ENCODE measurements around the gene KIF3C.
"Not testable (repeated sequence)": the region's sequence is repeated elsewhere in the genome, so short reads cannot be mapped to it uniquely, and the experiment has no call there.

The KIF3C gene

DNA sequence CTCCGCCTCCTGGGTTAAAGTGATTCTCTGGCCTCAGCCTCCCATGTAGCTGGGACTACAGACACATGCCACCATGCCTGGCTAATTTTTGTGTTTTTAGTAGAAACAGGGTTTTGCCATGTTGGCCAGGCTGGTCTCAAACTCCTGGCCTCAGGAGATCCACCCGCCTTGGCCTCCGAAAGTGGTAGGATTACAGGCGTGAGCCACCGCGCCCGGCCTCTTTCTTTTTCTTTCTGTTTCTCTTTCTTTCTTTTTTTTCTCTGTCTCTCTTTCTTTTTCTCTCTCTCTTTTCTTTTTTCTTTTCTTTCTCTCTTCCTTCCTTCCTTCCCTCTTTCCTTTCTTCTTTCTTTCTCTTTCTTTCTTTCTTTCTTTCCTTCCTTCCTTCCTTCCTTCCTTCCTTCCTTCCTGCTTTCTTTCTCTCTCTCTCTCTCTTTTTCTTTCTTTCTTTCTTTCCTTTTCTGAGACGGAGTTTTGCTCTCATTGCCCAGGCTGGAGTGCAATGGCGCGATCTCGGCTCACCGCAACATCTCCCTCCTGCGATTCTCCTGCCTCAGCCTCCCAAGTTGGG is 16.6 kb upstream of the KIF3C start:
- not testable (repeated sequence) for DNase-seq

DNA sequence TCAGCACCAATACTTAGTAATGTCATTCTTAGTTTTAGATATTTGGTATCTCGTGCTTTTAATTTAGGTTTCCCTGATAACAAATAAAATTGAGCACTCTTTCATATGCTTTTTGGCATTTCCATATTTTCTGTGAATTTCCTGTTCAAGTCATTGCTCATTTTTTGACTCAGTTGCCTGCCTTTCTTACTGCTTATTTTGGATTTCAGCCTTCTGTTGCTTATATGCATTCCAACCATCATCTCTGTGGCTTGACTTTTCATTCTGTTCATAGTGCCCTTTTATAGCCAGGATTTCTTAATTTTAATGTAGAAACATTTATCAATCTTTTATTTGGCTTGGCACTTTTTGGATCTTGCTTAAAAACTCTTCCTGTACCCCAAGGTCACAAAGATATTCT is 14.5 kb upstream of the KIF3C start:
- DNase-seq, result no peak

DNA sequence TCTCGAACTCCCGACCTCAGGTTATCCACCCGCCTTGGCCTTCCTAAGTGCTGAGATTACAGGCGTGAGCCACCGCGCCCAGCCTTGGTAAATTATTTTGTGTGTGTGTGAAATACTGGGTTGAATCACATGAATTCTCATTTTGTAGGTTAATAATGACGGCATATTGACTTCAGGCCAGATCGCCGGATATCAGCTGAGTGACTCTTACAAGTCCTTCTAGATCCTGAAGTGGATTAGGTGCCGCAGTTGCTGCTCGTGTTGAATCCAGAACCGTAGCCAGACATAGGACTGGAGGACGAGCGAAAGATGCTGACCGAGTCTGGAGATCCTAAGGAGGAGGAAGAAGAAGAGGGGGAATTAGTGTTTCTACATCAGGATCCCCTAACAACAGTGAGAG is 12.2 kb upstream of the KIF3C start:
- no peak for DNase-seq

DNA sequence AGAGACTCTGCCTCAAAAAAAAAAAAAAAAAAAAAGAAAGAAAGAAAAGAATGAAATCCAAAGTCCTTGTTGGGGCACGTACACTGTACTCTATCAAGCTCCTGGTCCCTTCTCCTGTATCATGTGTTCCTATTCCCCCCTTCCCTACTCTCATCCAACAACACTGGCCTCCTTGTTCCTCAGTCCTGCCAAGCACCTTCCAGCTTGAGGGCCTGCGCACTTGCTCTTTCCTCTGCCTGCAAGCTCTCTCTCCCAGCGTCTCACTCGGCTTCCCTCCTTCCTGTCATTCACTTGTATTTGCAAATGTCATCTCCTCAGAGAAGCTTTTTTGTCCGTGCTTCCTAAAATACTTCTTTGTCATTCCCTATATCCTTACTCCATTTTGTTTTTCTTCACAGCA is 10.8 kb upstream of the KIF3C start:
- no peak for DNase-seq

DNA sequence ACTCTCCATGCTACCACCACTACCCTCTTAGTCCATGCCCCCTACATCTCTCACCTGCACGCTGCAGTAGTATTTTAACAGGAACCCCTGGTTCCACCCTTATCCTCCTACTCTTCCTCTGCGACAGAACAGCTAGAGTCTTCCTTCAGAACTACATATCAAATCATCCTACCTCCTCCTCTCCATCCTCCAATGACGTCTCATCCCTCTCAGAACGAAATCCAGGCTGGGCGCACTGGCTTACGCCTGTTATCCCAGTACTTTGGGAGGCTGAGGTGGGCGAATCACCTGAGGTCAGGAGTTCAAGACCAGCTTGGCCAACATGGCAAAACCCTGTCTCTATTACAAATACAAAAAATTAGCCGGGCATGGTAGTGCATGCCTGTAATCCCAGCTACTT is 10.3 kb upstream of the KIF3C start:
- DNase-seq, result no peak

DNA sequence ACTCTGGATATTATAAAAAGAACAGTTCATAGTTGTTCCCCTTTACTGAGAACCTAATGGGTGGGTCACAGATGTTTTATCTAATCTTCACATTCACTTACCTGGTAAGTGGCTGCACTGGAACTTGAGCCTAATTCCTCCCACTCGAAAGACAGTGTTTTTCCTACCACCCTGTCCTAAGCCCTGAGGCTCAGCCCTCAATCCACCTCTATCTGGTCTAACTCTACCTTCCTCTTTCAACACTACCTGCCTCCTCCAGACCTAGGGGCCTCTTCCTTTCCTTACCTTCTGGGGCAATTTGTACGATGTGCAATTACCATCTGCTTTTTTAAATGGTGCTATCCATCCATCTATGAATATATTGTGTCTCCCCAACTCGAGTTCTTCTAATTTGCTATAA is 9.7 kb upstream of the KIF3C start:
- no peak for DNase-seq

DNA sequence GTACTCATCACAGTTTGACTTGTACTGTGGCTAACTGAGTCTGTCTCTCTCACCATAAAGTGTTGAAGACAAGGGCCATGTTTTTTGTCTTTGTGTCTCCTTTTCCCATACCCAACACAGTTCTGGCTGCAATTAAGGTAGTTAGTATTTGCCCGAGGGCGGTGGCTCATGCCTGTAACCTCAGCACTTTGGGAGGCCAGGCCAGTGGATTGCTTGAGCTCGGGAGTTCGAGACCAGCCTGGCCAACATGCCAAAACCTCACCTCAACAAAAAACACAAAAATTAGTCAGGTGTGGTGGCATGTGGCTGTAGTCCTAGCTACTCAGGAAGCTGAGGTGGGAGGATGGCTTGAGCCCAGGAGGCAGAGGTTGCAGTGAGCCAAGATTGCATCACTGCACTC is 6.9 kb upstream of the KIF3C start:
- DNase-seq, result no peak

DNA sequence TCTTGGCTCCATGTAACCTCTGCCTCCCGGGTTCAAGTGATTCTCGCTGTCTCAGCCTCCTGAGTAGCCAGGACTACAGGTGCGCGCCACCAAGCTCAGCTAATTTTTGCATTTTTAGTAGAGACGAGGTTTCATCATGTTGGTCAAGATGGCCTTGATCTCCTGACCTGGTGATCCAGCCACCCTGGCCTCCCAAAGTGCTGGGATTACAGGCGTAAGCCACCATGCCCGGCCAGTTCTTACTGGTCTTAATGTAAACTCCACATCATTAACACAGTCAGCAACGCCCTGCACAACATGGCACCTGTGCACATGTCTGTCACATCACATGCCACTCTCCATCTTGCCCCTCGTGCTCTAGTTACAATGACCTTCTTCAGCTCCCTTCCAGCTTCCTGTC is 5.8 kb upstream of the KIF3C start:
- DNase-seq, result no peak

DNA sequence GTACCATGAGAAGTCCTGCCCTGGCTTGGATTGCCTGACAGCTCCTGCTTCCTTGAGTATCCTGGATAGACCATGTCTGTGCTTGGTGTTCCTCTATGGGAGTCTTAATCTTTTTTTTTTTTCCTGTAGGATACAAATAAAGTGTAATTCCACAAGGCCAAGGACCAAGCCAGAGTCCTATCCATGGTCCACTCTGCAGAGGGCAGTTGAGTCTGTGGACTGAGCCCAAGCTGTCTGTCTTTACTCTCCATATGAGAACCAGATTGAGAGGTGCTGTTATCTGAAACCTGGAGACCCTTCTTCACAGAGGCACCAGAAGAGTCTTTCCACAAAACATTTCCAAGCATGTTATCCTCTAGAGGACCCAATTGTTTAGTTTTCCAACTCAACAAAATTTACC is 1.4 kb upstream of the KIF3C start:
- DNase-seq, result no peak

DNA sequence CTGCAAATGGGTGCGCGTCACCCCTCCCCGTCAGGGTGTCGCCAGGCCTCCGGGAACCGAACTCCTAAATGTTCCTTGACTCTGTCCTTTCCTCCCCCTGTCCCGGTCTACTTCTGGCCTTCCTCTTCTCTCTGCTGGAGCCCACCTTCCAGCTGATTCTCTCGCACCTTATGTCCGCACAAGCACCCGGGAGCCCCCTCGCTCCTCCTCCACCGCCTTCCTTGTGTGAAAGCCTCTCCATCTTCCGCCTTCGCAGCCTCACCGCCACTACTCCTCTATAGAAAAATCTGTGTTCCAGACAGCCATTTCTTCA is 627 bp upstream of the KIF3C start:
- DNase-seq, result no peak

DNA sequence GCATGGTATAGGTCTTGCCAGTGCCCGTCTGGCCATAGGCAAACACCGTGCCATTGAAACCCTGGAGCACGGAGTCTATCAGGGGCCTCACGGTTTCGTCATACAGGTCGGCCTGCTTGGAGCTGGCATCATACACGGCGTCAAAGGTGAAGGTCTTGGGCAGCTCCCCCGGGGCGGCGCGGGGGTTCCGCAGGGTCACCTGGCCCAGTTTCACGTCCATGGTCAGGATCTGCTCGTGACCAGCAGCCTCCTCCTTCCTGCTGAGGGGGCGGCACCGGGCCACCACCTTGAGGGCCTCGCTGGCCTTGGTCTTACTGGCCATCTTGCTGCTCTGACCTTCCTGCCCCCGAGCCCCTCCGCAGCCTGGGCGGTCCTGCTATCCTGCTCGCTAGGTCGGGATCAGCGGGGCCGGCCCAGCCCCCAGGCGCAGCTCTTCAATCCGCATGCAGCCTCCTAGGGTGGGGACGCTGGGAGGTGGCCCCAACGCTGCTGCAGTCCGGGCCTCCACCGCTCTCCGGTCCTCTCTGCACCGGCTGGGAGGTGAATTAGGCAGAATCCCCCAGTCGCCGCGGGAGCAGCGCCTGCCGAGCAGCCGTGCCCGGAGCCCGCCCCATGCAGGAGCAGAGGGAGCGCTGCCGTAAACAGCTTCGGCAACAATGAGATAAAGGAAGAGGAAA is 563 bp downstream of the KIF3C start:
- peak; percentile 8 for DNase-seq

DNA sequence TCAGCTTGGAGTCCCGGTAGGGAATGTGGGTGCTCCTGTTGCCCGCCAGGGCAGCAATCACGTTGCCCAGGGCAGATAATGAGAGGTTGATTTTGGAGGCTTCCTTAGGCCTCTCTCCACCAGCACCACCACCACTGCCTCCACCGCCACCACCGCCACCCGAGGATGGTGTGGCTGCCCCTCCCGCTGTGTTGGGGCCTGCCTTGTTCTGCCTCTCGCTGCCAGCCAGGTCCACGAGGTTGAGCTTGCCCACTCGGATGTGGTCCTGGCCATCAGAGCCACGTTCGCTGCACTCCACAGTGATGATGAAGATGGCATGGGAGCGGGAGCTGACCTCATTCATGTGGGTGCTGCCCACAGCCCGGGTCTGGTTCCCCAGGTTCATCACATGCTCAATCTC is 1.3 kb downstream of the KIF3C start:
- DNase-seq, result no peak

DNA sequence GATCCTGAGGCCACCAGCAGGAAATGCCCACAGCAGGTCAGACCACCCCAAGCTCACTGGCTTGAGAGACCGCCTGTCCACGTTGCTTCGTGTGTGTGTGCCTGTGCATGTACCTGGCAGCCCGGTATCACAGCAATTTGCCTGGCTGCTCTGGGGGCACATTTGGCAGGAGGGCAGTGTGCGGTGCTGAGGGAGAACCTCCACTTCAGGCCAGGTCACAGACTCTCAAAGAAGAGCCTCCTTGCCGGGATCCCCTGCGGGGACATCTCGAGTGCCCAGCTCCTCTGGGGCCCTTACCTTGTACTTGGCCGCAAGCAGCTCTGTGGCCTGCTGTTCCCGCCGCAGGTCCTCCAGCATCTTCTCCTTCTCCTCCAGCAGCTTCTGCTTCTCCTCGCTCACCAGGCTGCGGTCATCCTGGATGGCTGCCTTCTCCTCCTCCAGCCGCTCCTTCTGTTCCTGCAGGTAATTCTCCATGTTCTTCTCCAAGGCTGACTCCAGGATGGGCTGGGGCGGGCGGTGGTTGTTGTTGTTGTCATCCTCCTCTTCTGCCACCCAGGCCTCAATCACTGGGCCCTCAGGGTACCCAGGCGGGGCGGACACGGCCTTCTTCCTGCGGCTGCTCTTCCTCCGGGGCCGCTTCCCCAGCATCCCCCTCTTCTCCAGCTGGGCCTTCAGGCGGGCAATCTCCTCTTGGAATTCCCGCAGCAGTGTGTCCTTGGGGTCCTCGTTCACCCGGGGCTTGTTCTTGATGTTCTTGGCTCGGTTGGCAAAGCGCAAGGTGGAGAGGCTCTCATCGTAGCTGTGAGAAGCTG is 2.0 kb downstream of the KIF3C start:
- no peak for DNase-seq

DNA sequence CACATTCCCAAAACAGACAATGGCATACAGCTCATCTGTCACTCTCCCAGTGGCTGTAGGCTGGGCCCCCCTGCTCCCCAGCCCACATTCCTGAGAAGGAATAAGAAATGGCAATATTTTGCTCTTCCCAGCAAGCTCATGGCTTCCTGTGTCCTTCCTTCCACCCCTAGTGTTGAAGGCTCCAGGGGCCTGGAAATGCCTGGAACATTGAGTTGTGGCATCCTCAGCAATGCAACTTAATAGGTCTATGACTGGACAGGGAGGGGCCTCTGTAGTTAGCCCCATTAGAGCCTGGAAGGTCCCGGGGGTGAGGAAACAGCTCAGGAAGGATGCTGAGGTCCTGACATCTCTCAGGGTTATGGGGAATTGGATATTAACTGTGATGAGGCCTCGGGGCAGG is 3.3 kb downstream of the KIF3C start:
- no peak for DNase-seq

DNA sequence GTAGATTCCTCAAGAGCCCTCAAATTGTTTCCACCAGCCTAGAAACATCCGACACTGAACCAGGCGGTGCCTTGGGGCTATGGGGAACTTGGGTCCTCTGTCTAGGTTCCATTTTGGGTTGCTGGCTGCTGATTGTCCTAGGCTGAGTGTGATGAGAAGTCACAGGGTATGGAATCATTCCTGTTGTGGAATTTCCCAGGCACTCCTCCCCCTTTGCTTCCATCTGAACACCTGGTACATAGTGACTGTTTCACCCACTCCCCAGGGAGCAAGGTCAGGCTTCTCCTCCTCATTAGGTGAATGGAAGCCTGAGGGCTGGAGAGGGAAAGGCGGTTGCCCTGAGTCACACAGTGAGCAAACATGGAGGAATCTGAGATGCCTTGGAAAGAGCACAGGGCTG is 4.5 kb downstream of the KIF3C start:
- no peak for DNase-seq

DNA sequence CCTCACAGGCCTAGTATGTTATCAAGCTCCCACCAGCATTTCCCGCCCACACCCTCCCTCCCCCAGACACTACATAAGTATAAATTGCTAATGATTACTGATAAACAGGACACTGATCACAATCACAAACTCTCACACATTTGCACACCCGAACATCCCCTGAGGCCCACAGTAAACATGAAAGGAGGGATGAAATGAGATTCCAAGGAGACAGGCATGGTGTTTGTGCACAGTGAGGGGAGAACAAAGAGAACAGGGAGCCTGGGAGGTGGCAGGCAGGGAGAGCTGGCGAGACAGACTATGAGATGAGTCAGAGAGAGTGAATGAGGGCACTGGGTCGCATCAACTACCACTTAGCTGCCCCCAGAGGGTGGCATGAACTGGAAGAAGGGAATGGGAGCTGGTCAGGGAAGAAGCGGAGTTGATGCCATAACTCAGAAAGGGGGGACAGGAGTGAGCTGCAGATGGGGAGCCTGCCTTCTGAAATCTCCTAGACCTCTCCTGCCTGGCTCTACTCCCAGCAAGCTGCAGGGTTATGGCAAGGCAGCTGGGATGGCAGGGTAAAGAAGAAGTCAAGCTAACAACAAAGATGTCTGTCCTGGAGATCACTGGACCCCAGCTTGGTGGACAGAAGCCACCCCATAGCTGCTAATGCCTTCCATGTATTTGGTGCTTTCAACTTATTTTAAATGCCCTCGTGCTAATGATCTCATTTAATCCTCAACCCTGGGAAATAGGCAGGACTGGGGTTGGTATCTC is 5.1 kb downstream of the KIF3C start:
- DNase-seq, result no peak

DNA sequence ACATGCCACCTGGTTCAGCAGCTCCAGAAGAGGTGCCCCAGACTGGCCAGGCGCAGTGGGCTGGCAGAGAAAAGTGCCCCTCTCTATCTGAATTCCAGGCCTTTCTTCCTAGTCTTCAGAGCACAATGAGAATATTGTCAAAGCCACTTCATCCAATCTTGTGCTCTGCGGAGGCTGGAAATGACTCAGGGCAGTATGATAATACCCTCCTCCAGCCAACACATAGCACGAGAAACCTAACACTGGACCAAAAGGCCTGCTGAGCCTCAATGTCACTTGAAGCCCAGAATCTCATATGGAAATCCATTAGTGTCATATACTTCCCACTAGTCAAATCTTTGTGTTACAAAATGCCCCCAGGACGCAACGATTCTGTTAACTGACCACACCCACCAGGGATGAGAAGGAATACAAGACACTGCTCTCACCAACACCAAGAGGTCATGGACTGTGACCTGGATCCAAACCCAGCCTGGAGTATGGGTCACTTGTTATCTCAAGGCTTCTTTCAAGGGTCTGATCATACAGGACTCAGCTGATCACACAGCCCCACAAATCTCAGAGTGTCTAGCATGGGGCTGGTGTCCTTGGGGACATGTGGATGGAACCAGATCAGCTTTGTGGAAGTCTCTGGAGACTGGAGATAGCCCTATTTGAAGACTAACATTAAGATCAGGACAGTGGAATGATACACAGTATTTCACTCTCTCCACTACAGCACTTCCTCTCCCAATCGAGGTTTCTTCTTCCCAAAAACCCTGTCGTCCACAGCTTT is 10.1 kb downstream of the KIF3C start:
- no peak for DNase-seq

DNA sequence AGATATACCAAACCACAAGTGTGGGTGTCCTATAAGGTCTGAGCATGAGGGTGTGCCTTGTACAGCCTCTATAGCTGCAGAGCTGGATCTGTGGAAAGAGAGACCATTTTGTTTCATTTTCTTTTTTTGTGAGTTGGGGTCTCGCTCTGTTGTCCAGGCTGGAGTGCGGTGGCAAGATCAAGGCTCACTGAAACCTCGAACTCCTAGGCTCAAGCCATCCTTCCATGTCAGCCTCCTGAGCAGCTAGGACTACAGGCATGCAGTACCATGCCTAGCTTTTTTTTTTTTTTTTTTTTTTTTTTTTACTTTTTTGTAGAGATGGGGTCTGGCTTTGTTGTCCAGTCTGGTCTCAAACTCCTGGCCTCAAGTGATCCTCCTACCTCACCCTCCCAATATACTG is 10.7 kb downstream of the KIF3C start:
- DNase-seq, result no peak

DNA sequence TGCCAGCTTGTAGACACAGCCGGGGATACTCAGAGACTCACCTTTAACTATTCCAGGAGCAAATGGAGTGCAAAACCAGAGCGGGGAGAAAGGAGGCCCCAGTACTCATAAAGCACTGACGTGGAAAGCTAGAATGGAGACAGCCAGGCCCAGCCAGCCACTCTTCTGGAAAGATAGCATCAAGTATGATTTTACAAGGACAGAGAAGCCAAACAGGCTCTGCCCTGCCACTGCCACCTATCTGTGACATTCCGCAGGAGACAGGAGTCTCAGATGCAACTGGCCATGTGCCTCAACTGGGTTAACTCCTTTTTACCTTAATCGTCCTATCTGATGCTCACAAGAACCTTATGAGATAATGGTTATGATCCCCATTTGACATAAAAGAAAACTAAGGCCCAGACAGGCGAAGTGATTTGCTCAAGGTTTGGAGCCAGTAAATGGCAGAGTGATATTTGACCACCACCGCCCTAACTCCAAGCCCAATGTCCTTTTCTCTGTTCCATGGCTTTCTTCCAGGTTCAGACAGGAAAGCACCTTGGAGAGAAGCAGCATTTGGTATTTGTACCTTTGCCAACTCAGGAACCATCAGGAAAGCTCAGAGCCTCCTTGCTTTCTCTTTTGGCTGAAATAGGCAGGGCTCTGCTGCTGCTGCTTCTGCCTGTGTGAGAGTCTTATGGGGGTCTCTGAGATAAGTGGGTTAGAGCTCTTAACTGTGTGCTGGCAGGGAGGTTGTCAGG is 15.6 kb downstream of the KIF3C start:
- no peak for DNase-seq

DNA sequence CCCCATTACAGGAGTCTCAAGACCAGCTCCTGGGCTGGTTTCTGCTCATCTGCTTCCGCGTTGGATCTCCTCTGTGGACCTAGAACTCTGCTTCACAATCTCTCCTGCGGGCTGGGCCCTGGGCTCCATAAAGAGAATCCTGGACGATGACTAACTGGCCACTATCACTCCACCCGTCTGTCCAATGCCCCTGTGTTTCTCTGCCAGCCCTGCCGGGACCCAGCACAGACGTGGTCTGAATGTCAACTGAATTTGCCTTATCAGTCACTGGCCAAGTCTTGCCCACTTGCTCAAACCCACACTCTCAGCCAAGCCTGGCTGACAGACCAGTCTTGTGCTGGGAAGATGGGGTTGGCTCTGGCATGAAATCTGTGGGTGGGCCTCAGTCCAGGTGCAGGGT is 17.4 kb downstream of the KIF3C start:
- DNase-seq, result no peak

DNA sequence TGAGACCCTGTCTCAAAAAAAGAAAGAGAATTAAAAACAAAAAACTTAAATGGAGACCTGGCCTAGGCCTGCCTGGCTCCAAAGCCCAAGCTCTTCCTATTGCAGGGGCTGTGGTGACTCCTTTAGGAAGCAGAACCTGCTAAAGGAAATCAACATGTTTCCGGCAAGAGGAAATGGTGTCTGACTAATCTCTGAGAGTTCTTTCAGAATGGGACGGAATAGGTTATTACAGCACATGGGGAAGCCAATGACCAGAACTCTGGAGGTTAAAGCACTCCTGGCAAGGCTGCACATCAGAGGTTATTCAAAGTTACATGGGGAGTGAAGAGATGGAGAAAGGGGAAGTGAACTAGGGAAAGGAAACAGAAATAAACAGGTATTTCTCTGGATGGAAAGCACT is 21.4 kb downstream of the KIF3C start:
- no peak for DNase-seq

DNA sequence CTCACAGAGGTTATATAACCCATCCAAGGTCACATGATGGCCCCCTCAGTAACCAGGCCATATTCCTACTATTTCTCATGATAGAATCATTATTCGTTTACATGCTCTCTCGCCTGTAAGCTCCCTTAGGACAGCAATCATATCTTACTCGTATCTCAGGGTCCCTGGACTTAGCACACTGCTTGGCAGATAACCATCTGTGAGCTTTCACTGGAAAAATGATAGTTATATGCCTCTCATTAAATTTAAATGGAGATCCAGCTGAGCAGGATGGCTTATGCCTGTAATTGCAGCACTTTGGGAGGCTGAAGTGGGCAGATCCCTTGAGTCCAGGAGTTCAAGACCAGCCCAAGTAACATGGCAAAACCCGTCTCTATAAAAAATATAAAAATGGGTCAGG is 21.9 kb downstream of the KIF3C start:
- no peak for DNase-seq

All from DMS79 (cell line).